D341Med (cell line): ENCODE results near the gene SERPINB13.
"Not testable (repeated sequence)": the region's sequence is repeated elsewhere in the genome, so short reads cannot be mapped to it uniquely, and the experiment has no call there.

Experiments
- DNase-seq: peaks from one replicate; pipeline ENCODE4 v3.0.0; 2012; ENCODE audit warnings: low spot score

The SERPINB13 gene

DNA sequence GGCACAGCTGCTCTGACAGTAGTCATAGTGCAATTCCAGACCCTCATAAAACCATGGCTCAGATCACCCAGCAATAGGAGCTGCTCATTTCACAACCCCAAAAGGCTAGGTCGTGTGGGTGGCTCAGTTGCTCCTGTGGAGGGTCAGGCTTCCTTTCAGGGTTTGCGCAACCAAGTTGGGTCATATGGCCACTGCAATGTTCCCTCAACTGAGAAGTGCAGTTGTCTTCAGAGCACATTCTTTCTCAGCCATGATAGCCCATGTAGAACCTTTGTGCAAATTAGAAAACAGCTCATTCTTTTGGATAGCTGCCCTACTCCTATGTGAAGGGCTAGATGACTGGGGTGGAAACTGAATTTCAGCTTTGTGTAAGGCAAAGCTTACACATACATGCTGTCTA is 3.2 kb downstream of the SERPINB13 start:
- no peak for DNase-seq

DNA sequence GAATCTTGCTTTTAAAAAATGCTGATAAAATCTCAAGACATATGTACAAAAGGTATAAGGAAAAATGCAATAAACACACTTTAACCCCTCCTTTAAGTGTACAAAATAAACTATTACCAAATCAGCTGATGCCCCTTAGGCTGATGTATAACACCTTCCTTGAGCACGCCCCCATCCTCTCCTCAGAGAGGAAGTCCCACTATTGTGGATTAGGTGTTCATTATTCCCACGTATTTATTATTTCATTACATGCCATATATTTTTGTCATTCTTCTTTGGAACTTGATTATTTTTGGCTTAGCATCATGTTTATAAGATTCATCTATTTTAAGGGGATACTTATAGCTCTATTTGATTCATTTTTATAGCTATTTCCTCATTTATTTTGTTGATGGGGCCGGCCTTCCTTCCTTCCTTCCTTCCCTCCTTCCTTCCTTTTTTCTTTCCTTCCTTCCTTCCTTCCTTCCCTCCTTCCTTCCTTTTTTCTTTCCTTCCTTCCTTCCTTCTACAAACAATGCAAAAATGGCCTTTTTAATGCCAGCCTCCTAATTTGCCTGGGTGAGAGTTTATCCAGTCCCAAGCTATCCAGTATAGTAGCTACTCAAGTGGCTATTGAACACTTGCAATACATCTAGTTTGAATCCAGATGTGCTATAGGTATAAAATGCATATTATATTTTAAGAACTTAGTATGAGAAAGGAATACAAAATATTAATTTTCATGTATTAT is 4.0 kb downstream of the SERPINB13 start:
- no peak for DNase-seq

DNA sequence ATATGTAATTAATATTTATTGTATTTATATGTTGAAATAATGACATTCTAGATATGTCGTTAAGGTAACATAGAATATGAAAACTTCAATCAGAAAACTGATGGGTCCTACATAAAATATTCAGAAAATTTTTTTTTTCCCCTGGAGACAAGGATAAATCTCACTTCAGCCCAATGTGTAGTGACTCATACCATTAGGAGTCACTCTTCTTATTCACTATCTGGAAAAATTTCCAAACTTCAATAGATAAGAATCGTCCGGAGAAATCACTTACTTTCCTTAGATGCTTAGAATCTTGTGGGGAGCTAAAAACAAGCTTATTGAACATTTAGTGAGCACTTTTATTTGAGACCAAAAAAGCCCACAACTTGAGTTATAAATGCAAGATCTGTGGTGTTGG is 4.6 kb downstream of the SERPINB13 start:
- no peak for DNase-seq

DNA sequence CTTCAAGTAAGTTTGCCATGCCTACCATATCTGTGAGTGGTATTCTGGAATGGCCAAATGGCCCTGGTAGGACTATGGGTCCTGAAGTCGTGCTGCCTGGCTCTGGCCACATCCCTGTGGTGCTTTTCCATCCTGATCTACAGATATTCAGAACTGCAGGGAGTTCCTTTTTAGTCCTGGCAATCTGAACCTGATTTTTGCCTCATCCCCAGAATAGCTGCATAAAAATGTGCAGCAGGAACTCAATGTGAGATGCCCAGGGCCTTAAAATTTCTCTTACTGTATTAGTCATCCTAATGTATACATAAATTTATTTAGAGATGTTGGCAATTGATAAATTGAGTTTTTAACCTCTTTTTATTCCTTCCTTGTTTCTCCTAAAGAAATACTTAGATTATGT is 5.3 kb downstream of the SERPINB13 start:
- DNase-seq: no peak

DNA sequence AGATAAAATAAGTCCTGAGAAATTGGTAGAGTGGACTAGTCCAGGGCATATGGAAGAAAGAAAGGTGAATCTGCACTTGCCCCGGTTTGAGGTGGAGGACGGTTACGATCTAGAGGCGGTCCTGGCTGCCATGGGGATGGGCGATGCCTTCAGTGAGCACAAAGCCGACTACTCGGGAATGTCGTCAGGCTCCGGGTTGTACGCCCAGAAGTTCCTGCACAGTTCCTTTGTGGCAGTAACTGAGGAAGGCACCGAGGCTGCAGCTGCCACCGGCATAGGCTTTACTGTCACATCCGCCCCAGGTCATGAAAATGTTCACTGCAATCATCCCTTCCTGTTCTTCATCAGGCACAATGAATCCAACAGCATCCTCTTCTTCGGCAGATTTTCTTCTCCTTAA is 9.8 kb downstream of the SERPINB13 start:
- no peak for DNase-seq

DNA sequence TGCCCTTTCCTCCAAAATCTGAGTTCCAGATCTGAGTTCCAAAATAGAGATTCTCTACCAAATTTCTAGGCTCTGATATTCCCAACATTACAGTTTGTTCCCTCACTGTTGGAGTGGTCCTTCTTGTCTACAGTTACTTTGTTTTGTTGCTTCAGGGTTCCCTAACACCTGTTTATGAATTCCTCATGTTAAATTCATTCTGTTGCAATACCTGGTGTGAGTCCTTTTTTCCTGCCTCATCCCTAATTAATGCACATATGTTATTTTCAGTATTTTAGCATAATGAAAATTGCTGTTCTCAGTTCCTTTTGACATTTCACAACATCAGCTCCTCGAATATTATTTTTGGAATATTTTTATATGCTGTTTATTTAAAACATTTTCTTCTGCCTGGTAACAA is 16.2 kb downstream of the SERPINB13 start:
- no peak for DNase-seq

DNA sequence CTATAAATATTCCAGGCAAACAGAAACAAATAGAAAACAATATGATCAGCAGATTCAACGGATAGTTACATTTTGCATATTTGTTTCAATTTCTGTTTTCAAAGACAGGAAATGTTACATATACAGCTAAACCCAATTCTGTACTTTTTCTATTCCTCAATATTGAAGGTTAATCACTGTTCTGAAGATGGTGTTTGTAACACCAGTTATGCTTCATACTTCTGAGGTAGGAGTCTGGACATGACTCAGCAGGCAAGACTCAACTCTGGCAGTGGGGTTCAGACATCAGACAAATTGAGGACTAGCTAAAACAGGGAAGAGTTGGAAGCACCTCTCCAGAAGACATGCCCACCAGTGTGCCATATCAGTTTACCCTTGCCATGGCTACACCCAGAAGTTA is 16.6 kb downstream of the SERPINB13 start:
- no peak for DNase-seq

DNA sequence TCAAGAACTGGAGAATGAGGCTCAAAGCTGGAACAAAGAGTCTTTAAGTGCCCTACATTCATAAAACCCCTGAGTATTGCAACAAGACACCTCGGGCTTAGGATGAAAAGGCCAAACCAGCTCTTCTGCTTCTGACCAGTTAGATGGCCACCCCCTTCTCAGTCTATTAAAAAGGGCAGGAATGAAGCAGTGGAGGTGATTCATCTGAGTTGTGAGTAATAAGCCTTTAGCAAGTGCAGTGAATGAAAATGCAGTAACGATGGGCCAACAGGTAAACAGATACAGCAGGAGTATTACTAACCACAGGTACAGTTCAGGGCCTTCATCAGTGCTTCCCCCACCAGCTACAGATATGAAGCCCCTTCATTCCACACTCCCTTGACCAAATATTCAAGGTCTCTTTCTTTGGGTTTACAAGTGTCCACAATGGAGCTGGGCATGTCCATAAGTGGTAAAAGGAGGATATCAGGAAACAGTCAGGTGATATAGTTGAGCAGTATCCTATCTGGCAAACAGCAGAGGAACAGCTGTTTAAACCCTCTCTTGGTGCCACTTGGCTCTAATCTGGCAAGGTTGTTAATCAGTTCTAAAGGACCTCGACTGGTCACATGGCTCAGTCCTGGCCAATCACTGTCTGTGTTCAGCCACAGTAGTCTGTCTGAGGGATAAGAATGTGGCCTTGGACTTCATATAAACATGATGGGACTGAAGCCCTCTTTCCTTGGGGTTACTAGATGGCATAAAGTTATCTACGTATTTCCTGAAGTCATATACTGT is 17.8 kb downstream of the SERPINB13 start:
- DNase-seq: no peak

DNA sequence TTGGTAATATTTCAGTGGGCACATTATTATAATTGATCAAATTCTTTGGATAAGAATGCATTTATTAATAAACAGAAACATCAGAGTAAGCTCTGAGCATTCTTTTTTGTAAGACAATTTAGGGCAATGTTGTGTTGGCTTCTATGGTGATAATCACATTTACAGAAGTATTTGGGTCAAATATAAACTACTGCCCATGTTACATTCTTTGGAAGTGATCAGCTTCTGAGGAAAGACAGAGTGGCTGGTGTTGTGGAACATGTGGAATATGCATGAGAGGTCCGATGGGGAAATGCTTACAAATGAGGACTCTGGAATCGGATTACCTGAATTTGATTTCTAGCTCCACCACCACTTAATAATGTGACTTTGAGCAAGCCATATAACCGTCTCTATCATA is 19.4 kb downstream of the SERPINB13 start:
- no peak for DNase-seq

DNA sequence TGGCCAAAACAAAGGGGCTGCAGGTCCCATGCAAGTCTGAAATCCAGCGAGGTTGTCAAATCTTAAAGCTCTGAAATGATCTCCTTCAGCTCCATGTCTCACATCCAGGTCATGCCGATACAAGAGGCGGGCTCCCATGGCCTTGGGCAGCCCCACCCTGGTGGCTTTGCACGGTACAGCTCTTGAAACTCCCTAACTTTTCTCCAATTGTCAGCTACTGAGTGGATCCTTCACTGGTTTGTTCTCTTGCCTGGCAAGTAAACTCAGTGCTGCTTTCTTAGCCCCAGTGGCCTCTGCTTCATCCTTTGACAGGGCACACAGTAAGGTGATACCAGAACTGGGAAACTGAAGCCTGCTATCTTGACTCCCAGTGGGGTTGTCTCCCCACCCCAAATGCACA is 26.3 kb downstream of the SERPINB13 start:
- DNase-seq: no peak

DNA sequence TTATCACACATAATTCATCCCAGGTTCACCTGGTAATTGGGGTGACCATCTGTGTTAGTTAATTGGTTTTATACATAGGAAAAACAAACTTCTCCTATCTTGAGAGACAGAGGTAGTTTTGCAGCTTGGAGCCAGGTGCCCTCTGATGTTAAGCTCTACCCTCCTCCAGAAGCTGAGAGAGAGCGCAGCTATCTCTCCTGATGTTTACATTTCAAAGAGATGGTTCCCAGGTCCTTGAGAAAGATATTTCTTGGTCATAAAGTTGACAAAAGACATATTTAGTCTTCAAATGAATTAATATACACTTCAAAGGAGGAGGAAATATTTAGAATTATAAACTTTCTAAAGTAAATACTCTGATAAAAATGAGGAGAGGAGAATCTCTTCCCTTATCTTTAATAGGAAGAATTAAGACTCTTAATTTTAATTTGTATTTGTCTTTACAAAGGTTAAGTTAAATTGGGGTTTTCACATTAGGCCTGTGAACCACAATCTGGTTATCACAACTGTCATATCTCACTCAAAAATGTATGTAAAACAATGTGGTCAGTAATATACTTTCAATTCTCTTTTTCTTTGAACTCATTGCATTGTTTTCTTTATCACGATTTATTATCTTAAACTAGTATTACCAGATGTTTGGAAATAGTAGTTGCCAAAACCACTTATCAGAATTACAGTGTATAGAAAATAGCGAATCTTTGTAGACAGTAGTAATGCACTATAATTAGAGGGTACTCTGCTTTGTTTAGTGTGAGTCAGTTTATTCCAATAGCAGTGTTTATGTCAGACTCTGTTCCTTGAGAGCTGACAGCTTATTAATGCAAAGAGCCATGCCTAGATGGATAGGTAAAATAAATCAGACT is 30.1 kb downstream of the SERPINB13 start:
- DNase-seq: no peak

DNA sequence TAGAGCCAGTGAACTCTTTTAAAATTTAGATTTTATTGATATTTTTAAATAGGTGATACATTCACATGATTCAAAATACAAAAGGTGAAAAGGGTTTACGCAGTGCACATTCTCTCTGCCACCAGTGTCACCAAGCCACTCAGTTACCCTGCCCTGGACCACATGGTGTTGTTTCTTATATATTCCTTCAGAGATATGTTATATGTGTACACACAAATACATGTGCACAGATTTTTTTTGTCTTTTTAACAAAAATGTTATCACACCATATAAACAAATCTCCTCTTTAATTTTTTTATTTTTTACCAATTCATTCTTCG is 30.7 kb downstream of the SERPINB13 start:
- DNase-seq: no peak

DNA sequence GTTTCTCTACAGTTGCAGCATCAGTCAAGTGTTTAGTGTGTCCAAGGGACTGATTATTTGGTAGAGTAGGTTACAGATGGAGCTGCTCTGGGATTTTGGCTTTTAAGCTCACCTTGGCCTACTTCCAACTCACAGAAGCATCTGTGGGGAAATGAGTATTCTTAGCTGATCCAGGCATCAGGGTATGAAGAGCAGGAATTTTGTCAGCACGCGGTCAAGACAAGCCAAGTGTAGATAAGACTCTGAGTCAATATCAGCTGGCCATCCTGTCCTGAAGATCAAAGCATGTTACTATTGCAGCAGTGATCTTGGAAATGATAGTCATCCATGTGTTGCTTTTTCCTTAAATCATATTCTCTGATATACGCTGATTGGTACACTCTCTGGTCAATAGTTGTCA is 32.5 kb downstream of the SERPINB13 start:
- DNase-seq: no peak

DNA sequence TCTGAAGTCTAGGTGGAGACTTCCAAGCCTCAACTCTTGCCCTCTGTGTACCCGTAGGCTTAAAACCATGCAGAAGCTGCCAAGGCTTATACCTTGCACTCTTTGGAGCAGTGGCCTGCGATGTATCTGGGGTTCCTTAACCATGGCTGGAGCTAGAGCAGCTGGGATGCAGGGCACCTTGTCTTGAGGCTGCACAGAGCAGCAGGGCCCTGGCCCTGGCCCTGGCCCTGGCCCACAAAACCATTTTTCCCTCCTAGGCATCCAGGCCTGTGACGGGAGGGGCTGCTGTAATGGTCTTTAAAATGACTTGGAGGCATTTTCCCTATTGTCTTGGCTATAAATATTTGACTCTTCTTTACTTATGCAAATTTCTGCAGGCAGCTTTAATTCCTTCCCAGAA is 37.7 kb downstream of the SERPINB13 start:
- no peak for DNase-seq

DNA sequence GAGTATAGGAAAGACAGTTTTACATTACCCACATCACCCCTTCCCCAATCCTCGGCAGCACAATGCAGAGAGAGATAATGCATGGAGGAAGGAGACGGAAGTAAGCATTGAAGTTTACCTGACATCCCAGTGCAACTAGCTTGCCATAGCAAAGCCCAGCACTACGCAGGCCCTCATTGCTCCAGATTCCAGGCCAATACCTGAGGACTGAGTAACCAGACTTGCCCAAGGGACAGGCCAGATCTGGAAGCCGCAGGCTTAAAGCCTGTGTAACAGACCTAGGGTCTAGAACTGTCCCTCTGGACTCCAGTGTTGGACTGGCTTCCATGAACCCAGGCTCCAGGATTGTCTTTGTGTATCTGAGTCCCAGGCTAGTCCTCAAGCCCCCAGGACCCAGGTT is 39.3 kb downstream of the SERPINB13 start:
- DNase-seq: no peak

DNA sequence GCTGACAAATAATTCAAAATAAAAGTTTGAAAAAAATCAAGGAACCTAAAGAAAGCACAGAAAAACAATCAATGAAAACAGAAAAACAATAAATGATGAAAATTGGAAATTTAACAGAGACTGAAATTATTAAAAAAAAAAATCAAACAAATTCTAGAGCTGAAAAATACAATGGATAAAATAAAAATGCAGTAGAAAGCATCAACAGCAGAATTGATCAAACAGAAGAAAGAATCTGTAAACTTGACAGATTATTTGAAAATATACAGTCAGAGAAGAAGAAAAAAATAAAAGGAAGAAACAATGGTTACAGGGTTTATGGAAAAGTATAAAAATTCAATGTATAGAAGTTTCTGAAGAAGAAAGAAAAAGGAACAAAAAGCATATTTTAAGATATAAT is 40.7 kb downstream of the SERPINB13 start:
- DNase-seq: no peak

DNA sequence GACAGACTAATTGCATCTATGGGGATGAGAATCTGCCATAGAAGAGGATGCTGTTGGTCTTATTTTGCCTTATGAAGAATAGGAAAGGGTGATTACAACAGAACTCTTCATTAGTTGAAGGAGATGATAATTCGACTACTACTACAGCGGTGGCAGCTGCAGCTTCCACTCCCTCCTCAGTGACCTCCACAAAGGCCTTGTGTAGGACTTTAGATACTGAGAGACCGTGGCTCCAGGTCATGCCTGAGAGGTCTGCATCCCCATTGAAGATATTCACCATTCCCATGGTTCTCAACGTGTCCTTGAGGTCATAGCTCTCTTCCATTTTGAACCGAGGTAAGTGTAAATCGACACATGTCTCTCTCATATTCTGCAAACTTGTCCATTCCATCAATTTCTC is 50.6 kb downstream of the SERPINB13 start:
- DNase-seq: no peak

DNA sequence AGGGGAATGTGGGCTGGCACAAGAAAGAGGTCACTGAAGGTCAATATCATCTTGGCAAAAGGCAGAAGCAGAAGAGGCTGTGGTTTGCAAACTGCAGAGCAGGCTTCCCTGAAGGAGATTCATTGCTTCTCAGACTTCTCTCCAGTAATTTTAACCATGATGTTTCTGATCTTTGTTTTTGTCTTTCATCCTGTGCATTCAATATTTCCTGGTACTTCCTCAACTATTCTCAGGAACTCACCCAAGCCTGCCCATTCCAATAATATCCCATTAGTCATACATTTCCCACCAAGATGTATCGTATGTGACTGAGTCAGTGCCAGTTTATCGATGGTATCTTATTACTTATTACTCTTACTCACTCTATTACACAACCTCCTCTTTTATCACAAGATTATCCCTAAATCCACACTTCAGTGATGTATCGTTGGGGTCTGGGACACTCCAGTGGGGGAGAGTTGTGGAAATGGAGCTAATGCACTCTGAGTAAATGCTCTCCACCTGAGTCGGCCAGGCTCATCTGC is 54.1 kb downstream of the SERPINB13 start:
- not testable (repeated sequence) for DNase-seq

DNA sequence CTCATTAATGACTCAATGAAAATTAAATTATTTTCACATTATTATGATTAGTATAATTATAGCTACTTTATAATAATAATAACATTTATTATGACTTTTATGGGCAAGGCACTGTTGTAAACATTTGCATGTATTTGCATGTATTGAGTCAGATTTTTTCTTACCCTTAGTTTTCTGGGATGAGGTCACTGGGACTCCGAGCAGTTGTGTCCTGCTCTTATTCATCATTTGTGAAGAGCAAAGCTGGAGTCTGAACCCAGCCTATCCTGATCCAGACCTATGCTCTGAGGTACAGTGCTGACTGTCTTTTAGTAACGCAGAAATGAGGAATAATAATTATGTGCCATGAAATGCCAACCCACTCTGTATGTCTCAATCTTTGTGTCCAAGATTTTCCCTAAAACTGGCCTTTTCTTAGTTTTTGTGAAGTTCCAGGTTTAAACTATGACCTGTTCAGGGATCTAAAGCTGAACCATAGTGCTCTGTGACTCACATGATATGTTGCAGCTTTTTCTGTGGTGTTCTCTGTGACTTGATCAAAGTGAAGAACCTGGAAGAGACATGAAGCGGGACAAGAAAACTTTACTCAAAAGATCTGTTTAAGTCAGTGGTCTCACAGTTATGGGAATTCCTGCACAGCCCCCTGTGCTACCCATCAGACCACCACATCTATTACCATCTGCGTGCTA is 55.7 kb downstream of the SERPINB13 start:
- not testable (repeated sequence) for DNase-seq

DNA sequence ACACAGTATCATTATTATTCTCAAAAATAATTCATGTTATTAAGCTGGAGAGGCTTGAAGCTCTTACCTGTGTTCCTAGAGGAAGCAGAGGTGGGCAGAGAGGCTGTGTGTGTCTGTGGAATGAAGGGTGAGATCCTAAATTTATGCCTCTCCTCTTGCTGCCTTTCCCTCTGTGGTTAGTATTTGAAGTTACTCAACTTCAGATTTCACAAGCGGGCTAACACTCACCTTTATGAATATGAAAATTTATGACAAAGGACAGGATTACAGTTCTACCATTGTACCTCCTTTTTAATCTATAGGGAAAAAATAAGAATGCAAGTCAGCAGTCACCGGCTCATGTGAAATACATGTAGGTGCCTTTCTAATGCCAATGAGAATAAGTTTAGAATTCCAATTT is 57.0 kb downstream of the SERPINB13 start, which contains the start of gene SERPINB4:
Gene SERPINB4, minus strand, starts transcription at position 115 of the 400 bp plus-strand sequence. CDS start 679 bp downstream, outside the sequence.
- not testable (repeated sequence) for DNase-seq

DNA sequence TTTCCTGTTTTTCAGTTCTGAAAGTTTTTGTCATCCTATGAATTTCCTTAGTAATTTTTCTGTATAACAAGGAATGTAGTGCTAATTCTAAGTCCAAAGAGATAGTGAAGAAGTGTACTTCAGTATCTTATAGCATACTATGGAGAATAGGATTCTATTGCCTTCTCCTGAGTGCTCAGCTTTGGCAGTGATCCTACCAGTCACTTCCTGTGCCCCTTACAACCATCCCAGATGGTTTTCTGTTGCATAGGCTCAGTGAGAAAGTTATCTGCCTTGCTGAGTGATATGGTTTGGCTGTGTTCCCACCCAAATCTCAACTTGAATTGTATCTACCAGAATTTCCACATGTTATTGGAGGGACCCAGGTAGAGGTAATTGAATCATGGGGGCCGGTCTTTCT is 57.6 kb downstream of the SERPINB13 start:
- not testable (repeated sequence) for DNase-seq

DNA sequence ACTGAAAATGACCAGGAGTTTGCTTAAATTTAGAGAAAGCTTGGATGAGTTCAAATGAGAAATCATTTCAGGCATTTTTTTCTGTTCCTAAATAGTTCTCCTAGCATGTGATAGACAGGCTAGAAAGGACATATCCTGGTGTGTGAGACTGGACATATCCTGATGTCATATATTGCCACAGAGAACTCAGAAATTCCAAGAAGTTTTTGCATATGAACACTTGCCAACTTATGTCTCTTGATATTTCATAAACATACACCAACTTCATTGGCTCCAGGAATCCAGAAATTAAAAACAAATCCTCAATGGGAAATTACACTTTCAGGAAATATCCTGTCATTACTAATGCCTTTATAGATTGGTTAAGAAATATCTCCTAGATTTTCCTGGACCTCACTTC is 59.8 kb downstream of the SERPINB13 start:
- no peak for DNase-seq
